Activated CD8-positive, alpha-beta T cell treated with anti-CD3 and anti-CD28 coated beads for 36 hours (primary cell): ENCODE measurements around the gene FREY1. TPM values are rescaled to one million over a fixed set of nuclear protein-coding genes. Genes with fewer than 3 reads are reported as not detected.

ENCODE experiments used
- ATAC-seq: fragments of 200-7000 bp; cut with Tn5 transposase; one replicate; pipeline ENCODE4 v1.10.0; 2021; ENCODE audit warnings: mild to moderate bottlenecking, moderate library complexity
- CTCF ChIA-PET: fragments of 350-600 bp; sonication (Branson Sonifier 250); formaldehyde crosslinking; loops from one replicate; lab custom pipeline; 2021; ENCODE audit warnings: antibody characterized with exemption; lab: Charles Lee
- POLR2A ChIA-PET: fragments of 350-600 bp; sonication (Branson Sonifier 250); formaldehyde crosslinking; loops from one replicate; lab custom pipeline; 2021; ENCODE audit warnings: antibody characterized with exemption; lab: Charles Lee
- DNase-seq: peaks from one replicate; pipeline ENCODE4 v3.0.0-alpha.2; 2020
- H3K27ac Mint-ChIP-seq: one replicate; pipeline ENCODE4 v1.8.0; 2021; ENCODE audit warnings: mild to moderate bottlenecking, mixed read lengths
- H3K27me3 Mint-ChIP-seq: one replicate; pipeline ENCODE4 v1.8.0; 2021; ENCODE audit warnings: mixed read lengths
- H3K36me3 Mint-ChIP-seq: one replicate; pipeline ENCODE4 v1.8.0; 2021; ENCODE audit warnings: low read depth, mixed read lengths
- H3K4me1 Mint-ChIP-seq: one replicate; pipeline ENCODE4 v1.8.0; 2021; ENCODE audit warnings: low read depth, mixed read lengths
- H3K4me3 Mint-ChIP-seq: one replicate; pipeline ENCODE4 v1.8.0; 2021; ENCODE audit warnings: mild to moderate bottlenecking, moderate library complexity, mixed read lengths
- H3K9me3 Mint-ChIP-seq: one replicate; pipeline ENCODE4 v1.8.0; 2021; ENCODE audit warnings: mixed read lengths
- intact Hi-C: fragments of 100-400 bp; cut with micrococcal nuclease; formaldehyde crosslinking; loops from one replicate; pipeline ENCODE4 v1.10.0; 2022
- total RNA-seq, 2 experiments: library from RNA; stranded (reverse); gene quantifications; one replicate each; pipeline ENCODE4 v1.2.3, GENCODE V29; 2021
- TF ChIP-seq, protein P1 (sequence below): fragments of 200-600 bp; IDR thresholded peaks from one replicate; pipeline ENCODE4 v1.8.0; 2022; ENCODE audit warnings: antibody characterized with exemption, mild to moderate bottlenecking

The FREY1 gene
- total RNA-seq, 2 experiments from 2014 or later, result 0.43 to 0.72 TPM

GRCh38 chr11:45895553-45896259 is 11.4 kb downstream of the FREY1 start:
- ATAC-seq, result no peak
- H3K4me3 Mint-ChIP-seq, result no peak overlapping the region
- POLR2A ChIA-PET, result no interaction called here
- DNase-seq, result no peak
- no peaks in the 10 kb centered on the region for H3K9me3 Mint-ChIP-seq
- intact Hi-C loops, result no loop called here
- H3K4me1 Mint-ChIP-seq, result peaks cover 2% of the 10 kb centered on the region
- no peak overlapping the region for H3K27ac Mint-ChIP-seq
- peaks cover 14% of the 10 kb centered on the region for H3K27me3 Mint-ChIP-seq
- no peaks in the 10 kb centered on the region for H3K36me3 Mint-ChIP-seq
- TF ChIP-seq, protein P1, sequence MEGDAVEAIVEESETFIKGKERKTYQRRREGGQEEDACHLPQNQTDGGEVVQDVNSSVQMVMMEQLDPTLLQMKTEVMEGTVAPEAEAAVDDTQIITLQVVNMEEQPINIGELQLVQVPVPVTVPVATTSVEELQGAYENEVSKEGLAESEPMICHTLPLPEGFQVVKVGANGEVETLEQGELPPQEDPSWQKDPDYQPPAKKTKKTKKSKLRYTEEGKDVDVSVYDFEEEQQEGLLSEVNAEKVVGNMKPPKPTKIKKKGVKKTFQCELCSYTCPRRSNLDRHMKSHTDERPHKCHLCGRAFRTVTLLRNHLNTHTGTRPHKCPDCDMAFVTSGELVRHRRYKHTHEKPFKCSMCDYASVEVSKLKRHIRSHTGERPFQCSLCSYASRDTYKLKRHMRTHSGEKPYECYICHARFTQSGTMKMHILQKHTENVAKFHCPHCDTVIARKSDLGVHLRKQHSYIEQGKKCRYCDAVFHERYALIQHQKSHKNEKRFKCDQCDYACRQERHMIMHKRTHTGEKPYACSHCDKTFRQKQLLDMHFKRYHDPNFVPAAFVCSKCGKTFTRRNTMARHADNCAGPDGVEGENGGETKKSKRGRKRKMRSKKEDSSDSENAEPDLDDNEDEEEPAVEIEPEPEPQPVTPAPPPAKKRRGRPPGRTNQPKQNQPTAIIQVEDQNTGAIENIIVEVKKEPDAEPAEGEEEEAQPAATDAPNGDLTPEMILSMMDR, result no peak
- CTCF ChIA-PET, result no interaction called here

GRCh38 chr11:45894555-45895247 is 12.4 kb downstream of the FREY1 start:
- Mint-ChIP-seq H3K27me3 (peaks cover 12% of the 10 kb centered on the region), H3K9me3 (no peaks in the 10 kb centered on the region), H3K4me3 (no peak overlapping the region), H3K36me3 (no peaks in the 10 kb centered on the region), H3K4me1 (no peaks in the 10 kb centered on the region), H3K27ac (no peak overlapping the region)
- TF ChIP-seq, protein P1, result no peak
- DNase-seq (no peak), ATAC-seq (no peak)
- ChIA-PET CTCF (no interaction called here), POLR2A (interaction anchor here (0.6 kb wide), 1 partner anchor 228 kb away, joined by 3 read pairs; no protein-coding TSS in a partner anchor)
- intact Hi-C loops, result no loop called here

- TF ChIP-seq, protein P1, result no peak
- CTCF ChIA-PET, result interaction anchor here (0.7 to 1.1 kb wide), 2 partner anchors 73 to 121 kb away, joined by 3 read pairs; no protein-coding TSS in a partner anchor
These were observed 14.2 kb downstream of the FREY1 start for GRCh38 chr11:45892856-45893255.

DNA sequence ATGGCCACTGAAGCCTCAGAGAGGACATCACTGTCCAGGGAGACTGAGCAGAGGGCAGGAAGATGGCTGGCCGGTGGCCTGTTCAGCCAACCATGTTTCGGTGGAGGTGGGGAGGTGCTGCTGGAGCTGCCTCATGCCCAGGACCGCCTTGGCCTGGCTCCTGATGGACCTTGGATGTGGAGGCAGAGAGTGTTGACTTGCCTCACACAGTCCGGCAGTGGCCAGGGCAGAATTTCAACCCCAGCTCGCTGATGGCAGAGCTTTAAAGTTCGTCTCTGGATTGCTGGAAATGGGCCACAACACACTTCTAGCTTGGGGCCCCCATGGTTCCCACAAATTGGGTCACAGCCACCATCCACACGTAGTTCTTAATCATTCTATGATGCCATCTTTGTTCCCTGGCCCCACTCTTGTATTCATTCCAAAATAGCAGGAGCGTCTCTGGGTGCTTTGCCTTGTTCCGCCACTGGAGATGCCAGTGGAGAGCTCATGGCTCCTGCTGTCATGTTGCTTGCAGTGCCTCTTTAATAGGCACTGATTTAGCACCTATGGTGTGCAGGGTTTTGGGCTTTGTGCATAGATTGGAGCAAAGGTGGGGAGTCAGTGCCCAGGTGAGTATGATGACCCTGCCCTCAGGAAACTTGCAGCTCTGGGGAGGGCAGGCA is 16.1 kb downstream of the FREY1 start:
- POLR2A ChIA-PET, result no interaction called here

More at GRCh38 chr11:45892856-45893255, 14.2 kb downstream of the FREY1 start:
- Mint-ChIP-seq H3K27ac (no peak overlapping the region), H3K4me1 (no peaks in the 10 kb centered on the region), H3K36me3 (no peaks in the 10 kb centered on the region), H3K27me3 (peaks cover 9% of the 10 kb centered on the region), H3K9me3 (no peaks in the 10 kb centered on the region), H3K4me3 (no peak overlapping the region)
- intact Hi-C loops, result no loop called here
- POLR2A ChIA-PET, result interaction anchor here (0.7 kb wide), 1 partner anchor 24 kb away, joined by 3 read pairs; no protein-coding TSS in a partner anchor
- ATAC-seq, result no peak
- no peak for DNase-seq

More for the DNA sequence above, 16.1 kb downstream of the FREY1 start:
- ATAC-seq (no peak), DNase-seq (no peak)
- Mint-ChIP-seq H3K36me3 (no peaks in the 10 kb centered on the region), H3K4me1 (no peaks in the 10 kb centered on the region), H3K27ac (no peak overlapping the region), H3K9me3 (no peaks in the 10 kb centered on the region), H3K27me3 (peaks cover 6% of the 10 kb centered on the region), H3K4me3 (no peak overlapping the region)
- intact Hi-C loops, result no loop called here
- TF ChIP-seq, protein P1, result no peak
- CTCF ChIA-PET, result no interaction called here
